Endothelial cell of umbilical vein (primary cell): Measurements from ENCODE around the gene ARHGAP32. TPM values are rescaled to one million over a fixed set of nuclear protein-coding genes. Genes with fewer than 3 reads are reported as not detected.

Experiments
- BruUV-seq: library from RNA; stranded (reverse); fragments of 400-500 nt; replicated peaks from 2 replicates; lab custom pipeline; 2021; lab: Mats Ljungman, UMichigan
- CTCF ChIA-PET: fragments of 300-600, 350-600 bp; sonication (Branson Sonifier 250); formaldehyde crosslinking; loops from one replicate; lab custom pipeline; 2021; ENCODE audit warnings: antibody characterized with exemption, inconsistent platforms; lab: Charles Lee
- POLR2A ChIA-PET: fragments of 300-600, 350-600 bp; sonication (Branson Sonifier 250); formaldehyde crosslinking; loops from one replicate; lab custom pipeline; 2021; ENCODE audit warnings: antibody characterized with exemption, inconsistent platforms; lab: Charles Lee
- DNase-seq: peaks from one replicate; pipeline ENCODE4 v3.0.0-alpha.2; 2011; ENCODE audit warnings: low read depth, low spot score
- FAIRE-seq: peaks from 2 replicates; lab custom pipeline; 2011; peaks lifted over from hg19 to GRCh38; lab: Jason Lieb, UNC
- H2AFZ ChIP-seq: 2 replicates; pipeline ENCODE4 v1.6.0; 2012; ENCODE audit warnings: low read depth, low read length, control low read depth, inconsistent platforms
- H3K27ac ChIP-seq: 2 replicates; pipeline ENCODE4 v1.5.1; 2011; ENCODE audit warnings: low read depth, mild to moderate bottlenecking, control low read depth, low read length, moderate library complexity; ENCODE audit not compliant: insufficient read depth
- H3K27me3 ChIP-seq, 2 experiments: 2 replicates each; pipeline versions ENCODE4 v1.6.0 to v1.6.1; 2011; ENCODE audit warnings: low read length in 2 of 2, mixed read lengths in 1 of 2; ENCODE audit not compliant: control insufficient read depth in 2 of 2, insufficient read depth in 2 of 2
- H3K36me3 ChIP-seq, 2 experiments: 2 replicates in 1 of 2; 3 replicates in 1 of 2; pipeline ENCODE4 v1.5.1; 2011; ENCODE audit warnings: low read length in 2 of 2, mild to moderate bottlenecking in 1 of 2, moderate library complexity in 1 of 2; ENCODE audit not compliant: control insufficient read depth in 2 of 2, insufficient read depth in 2 of 2; ENCODE audit errors: extremely low read depth in 1 of 2
- H3K4me1 ChIP-seq: 3 replicates; pipeline ENCODE4 v1.5.1; 2011; ENCODE audit warnings: mild to moderate bottlenecking, low read length; ENCODE audit not compliant: control insufficient read depth, insufficient read depth; ENCODE audit errors: extremely low read depth
- H3K4me2 ChIP-seq: 2 replicates; pipeline ENCODE4 v1.6.1; 2011; ENCODE audit warnings: low read length, control low read depth, mixed read lengths; ENCODE audit not compliant: insufficient read depth
- H3K4me3 ChIP-seq, 3 experiments: fragments of 200-600 bp in 1 of 3; sonication (generic), shearing (Covaris generic) in 1 of 3; replicated peaks in 1 of 3; 2 replicates each; pipeline ENCODE4 v1.5.1; 2011 to 2016; ENCODE audit warnings: control low read depth in 3 of 3, low read length in 3 of 3, mild to moderate bottlenecking in 2 of 3, inconsistent platforms in 1 of 3, low read depth in 1 of 3, moderate library complexity in 1 of 3; ENCODE audit not compliant: insufficient read depth in 1 of 3
- H3K79me2 ChIP-seq: 2 replicates; pipeline ENCODE4 v1.6.0; 2012; ENCODE audit warnings: low read length, inconsistent platforms; ENCODE audit not compliant: control insufficient read depth, insufficient read depth
- H3K9ac ChIP-seq: replicated peaks from 2 replicates; pipeline ENCODE3; 2011; ENCODE audit warnings: low read length, control low read depth; ENCODE audit not compliant: insufficient read depth; ENCODE audit errors: extremely low read depth
- H3K9me1 ChIP-seq: replicated peaks from 3 replicates; pipeline ENCODE4 v1.6.0; 2011; ENCODE audit warnings: mild to moderate bottlenecking, low read length; ENCODE audit not compliant: control insufficient read depth, insufficient read depth; ENCODE audit errors: extremely low read depth
- H3K9me3 ChIP-seq: replicated peaks from 2 replicates; pipeline ENCODE4 v1.5.1; 2012; ENCODE audit warnings: low read length, inconsistent platforms; ENCODE audit not compliant: control insufficient read depth, insufficient read depth
- H4K20me1 ChIP-seq: replicated peaks from 2 replicates; pipeline ENCODE3; 2011; ENCODE audit warnings: mild to moderate bottlenecking, low read length; ENCODE audit not compliant: control insufficient read depth, insufficient read depth; ENCODE audit errors: extremely low read depth
- CTCF ChIP-seq, 2 donors: IDR thresholded peaks; 1 replicate in 1 of 2; 2 replicates in 1 of 2; pipeline ENCODE4 v1.5.1; 2011; ENCODE audit warnings: low read length in 2 of 2, mild to moderate bottlenecking in 2 of 2, moderate library complexity in 2 of 2, control low read depth in 1 of 2, inconsistent platforms in 1 of 2, low read depth in 1 of 2; ENCODE audit not compliant: insufficient read depth in 1 of 2; ENCODE audit errors: extremely low read depth in 1 of 2
- EZH2 ChIP-seq: IDR thresholded peaks from 2 replicates; pipeline ENCODE4 v1.6.1; 2012; ENCODE audit warnings: borderline replicate concordance, low read depth, mild to moderate bottlenecking, moderate library complexity, low read length, inconsistent platforms; ENCODE audit not compliant: severe bottlenecking
- FOS ChIP-seq: IDR thresholded peaks from 2 replicates; pipeline ENCODE4 v1.6.1; 2011; ENCODE audit warnings: mild to moderate bottlenecking, low read length, moderate library complexity, borderline replicate concordance; ENCODE audit not compliant: insufficient read depth
- GATA2 ChIP-seq: IDR thresholded peaks from 2 replicates; pipeline ENCODE4 v1.7.0; 2011; ENCODE audit warnings: low read depth, mild to moderate bottlenecking, moderate library complexity, mixed read lengths, low read length; ENCODE audit not compliant: insufficient read length, insufficient read depth
- MAX ChIP-seq: IDR thresholded peaks from 2 replicates; pipeline ENCODE4 v1.6.1; 2011; ENCODE audit not compliant: insufficient read depth, insufficient read length
- MYC ChIP-seq: IDR thresholded peaks from one replicate; pipeline ENCODE4 v1.6.1; 2011; ENCODE audit warnings: mild to moderate bottlenecking, low read depth, low read length
- POLR2A ChIP-seq: IDR thresholded peaks from 2 replicates; pipeline ENCODE4 v1.6.1; 2012; ENCODE audit warnings: low read depth, mild to moderate bottlenecking, control low read depth, low read length
- POLR2AphosphoS5 ChIP-seq: IDR thresholded peaks from 2 replicates; pipeline ENCODE4 v1.6.1; 2012; ENCODE audit warnings: low read depth, mild to moderate bottlenecking, control low read depth, low read length, moderate library complexity; ENCODE audit not compliant: insufficient read depth
- dilution Hi-C: fragments of 300-500 bp; cut with MboI; formaldehyde crosslinking; loops from one replicate; pipeline ENCODE4 v1.15.0; 2019; ENCODE audit warnings: low sequenced_read_pairs; ENCODE audit not compliant: extremely low pct_ligation_motif_present
- intact Hi-C: fragments of 100-400 bp; cut with micrococcal nuclease; formaldehyde crosslinking; loops from one replicate; pipeline ENCODE4 v1.10.0; 2022
- polyA plus RNA-seq, 4 experiments: library from polyadenylated mRNA; depleted of rRNA in 3 of 4; stranded (reverse) in 3 of 4; unstranded in 1 of 4; fragments of >200 nt; gene quantifications; 2 replicates each; pipeline versions ENCODE4 v1.2.1 to v1.2.3, GENCODE V29; 2011 to 2012; ENCODE audit warnings: missing spikeins in 1 of 4
- total RNA-seq: library from RNA; stranded (reverse); gene quantifications from 2 replicates; pipeline ENCODE4 v1.2.3, GENCODE V29; 2021

The ARHGAP32 gene
- total and polyA plus RNA-seq, 2 donors (not counting 3 experiments of a cell fraction or from before 2014, with no cell fraction given) = 3.4 to 9.1 TPM

GRCh38 chr11:129210831-129211181, 18.7 kb upstream of the ARHGAP32 start:
- no peak overlapping the region for H3K4me3 ChIP-seq
- H4K20me1 ChIP-seq = no peaks in the 10 kb centered on the region
- intact Hi-C loops = no loop called here
- H3K36me3 ChIP-seq = no peaks in the 10 kb centered on the region
- H3K4me2 ChIP-seq = no peak overlapping the region
- H3K9ac ChIP-seq = no peak overlapping the region
- dilution Hi-C loops = no loop called here
- no peak overlapping the region for H2AFZ ChIP-seq
- BruUV-seq = no TSS peak
- H3K4me1 ChIP-seq = no peaks in the 10 kb centered on the region
- no peaks in the 10 kb centered on the region for H3K9me1 ChIP-seq
- no peak for FAIRE-seq
- no peaks in the 10 kb centered on the region for H3K27me3 ChIP-seq
- ChIA-PET CTCF (no interaction called here), POLR2A (no interaction called here)
- H3K79me2 ChIP-seq = no peaks in the 10 kb centered on the region
- no peak overlapping the region for H3K27ac ChIP-seq
- TF ChIP-seq FOS (no peak), MAX (no peak), POLR2AphosphoS5 (no peak), POLR2A (no peak), MYC (no peak), GATA2 (no peak), CTCF (IDR thresholded peaks at IDR 0.05; ENCODE audit: extremely low read depth in 1 of 2, insufficient read depth in 1 of 2, low read depth in 1 of 2, low read length in 2 of 2) (no peak), EZH2 (no peak)
- no peaks in the 10 kb centered on the region for H3K9me3 ChIP-seq
- no peak for DNase-seq
